Subcutaneous abdominal adipose tissue (tissue), 5 donors: ENCODE results near the gene ZMYND19.

Source experiments
- H3K27ac ChIP-seq: one replicate; pipeline ENCODE4 v1.7.0; 2013; ENCODE audit warnings: low read depth, mild to moderate bottlenecking, inconsistent platforms, low read length, moderate library complexity
- H3K27me3 ChIP-seq, 5 donors: one replicate each; pipeline ENCODE4 v1.7.0; 2013; ENCODE audit warnings: low read length in 5 of 5, inconsistent platforms in 1 of 5; ENCODE audit not compliant: control insufficient read depth in 5 of 5, insufficient read depth in 4 of 5
- H3K36me3 ChIP-seq, 5 donors: one replicate each; pipeline ENCODE4 v1.7.0; 2013; ENCODE audit warnings: low read length in 5 of 5; ENCODE audit not compliant: control insufficient read depth in 5 of 5, insufficient read depth in 5 of 5
- H3K4me1 ChIP-seq, 5 donors: one replicate each; pipeline ENCODE4 v1.7.0; 2013; ENCODE audit warnings: low read length in 5 of 5, mild to moderate bottlenecking in 3 of 5, moderate library complexity in 1 of 5; ENCODE audit not compliant: control insufficient read depth in 5 of 5, insufficient read depth in 5 of 5
- H3K4me3 ChIP-seq, 5 donors: one replicate each; pipeline ENCODE4 v1.7.0; 2013; ENCODE audit warnings: low read length in 5 of 5, low read depth in 1 of 5
- H3K9ac ChIP-seq, 5 donors: one replicate each; pipeline ENCODE4 v1.7.0; 2013; ENCODE audit warnings: low read length in 5 of 5, mild to moderate bottlenecking in 4 of 5, moderate library complexity in 3 of 5
- H3K9me3 ChIP-seq, 5 donors: one replicate each; pipeline ENCODE4 v1.7.0; 2013; ENCODE audit warnings: low read length in 5 of 5; ENCODE audit not compliant: control insufficient read depth in 5 of 5
- donor health status: healthy.
- donor health status: healthy.
- donor health status: healthy.
- donor health status: healthy.
- donor health status: healthy.

Gene ZMYND19

GRCh38 chr9:137614631-137615386 lies 24.5 kb upstream of the ZMYND19 start:
- no peaks in the 10 kb centered on the region for H3K27me3 ChIP-seq
- H3K27ac ChIP-seq, result no peak overlapping the region
- no peaks in the 10 kb centered on the region for H3K9me3 ChIP-seq
- H3K9ac ChIP-seq, result no peak overlapping the region
- peaks cover 7 to 52% (median 39%) of the 10 kb centered on the region in 5 donors for H3K4me1 ChIP-seq
- no peak overlapping the region for H3K4me3 ChIP-seq
- H3K36me3 ChIP-seq, result peaks cover 0 to 35% (median 25%) of the 10 kb centered on the region in 5 donors

DNA sequence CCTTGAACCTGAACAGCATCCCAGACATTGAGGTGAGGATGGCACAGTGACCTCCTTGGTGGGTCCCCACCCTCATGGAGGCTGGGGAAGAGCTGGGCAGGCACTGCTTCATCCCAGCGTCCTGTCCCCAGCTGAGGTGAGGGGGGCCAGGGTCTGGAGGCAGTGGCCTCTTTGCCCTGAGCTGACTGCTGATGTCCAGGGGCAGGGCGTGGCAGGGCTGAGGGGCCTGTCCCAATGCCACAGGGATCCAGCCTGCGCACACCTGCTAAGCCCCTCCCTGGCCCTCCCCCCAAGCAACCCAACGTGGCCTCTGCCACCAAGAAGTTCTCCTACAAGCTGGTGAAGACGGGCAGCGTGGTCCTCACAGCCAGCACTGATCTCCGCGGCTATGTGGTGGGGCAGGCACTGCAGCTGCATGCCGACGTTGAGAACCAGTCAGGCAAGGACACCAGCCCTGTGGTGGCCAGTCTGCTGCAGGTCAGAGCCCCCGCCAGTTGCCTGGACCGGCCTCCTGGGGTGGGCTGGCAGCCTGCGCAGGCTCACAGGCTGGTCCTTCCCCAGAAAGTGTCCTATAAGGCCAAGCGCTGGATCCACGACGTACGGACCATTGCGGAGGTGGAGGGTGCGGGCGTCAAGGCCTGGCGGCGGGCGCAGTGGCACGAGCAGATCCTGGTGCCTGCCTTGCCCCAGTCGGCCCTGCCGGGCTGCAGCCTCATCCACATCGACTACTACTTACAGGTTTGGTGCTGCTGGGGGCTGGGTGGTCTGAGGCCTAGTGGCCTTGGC lies 23.6 kb upstream of the ZMYND19 start:
- Histone ChIP-seq H3K9ac (no peak overlapping the region), H3K4me3 (no peak overlapping the region), H3K9me3 (no peaks in the 10 kb centered on the region), H3K36me3 (peaks cover 0 to 35% (median 25%) of the 10 kb centered on the region in 5 donors), H3K4me1 (peaks cover 7 to 47% (median 35%) of the 10 kb centered on the region in 5 donors), H3K27me3 (no peaks in the 10 kb centered on the region), H3K27ac (no peak overlapping the region)

DNA sequence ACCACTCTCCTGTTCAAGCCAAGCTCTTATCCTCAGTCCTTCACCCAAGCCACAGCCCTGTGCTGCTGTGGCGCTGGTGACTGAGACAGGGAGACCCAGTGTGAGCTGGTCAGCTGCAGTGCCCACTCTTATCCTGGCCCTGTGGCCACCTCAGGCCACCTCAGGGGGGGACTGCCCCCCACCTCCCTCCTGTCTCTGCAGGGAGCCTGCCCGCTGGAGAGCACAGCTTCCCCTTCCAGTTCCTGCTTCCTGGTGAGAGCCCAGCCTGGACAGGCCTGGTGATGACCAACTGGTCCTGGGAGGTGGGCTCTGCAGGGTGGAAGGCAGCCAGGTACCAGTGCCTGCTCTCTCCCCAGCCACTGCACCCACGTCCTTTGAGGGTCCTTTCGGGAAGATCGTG lies 22.9 kb upstream of the ZMYND19 start:
- Histone ChIP-seq H3K27me3 (no peaks in the 10 kb centered on the region), H3K4me1 (peaks cover 7 to 51% (median 39%) of the 10 kb centered on the region in 5 donors), H3K27ac (no peak overlapping the region), H3K9ac (peak overlapping the region in 1 of 5 donors; percentile 23), H3K36me3 (peaks cover 0 to 35% (median 25%) of the 10 kb centered on the region in 5 donors), H3K9me3 (no peaks in the 10 kb centered on the region), H3K4me3 (no peak overlapping the region)

GRCh38 chr9:137612741-137613142 lies 22.4 kb upstream of the ZMYND19 start:
- Histone ChIP-seq H3K4me1 (peaks cover 5 to 49% (median 35%) of the 10 kb centered on the region in 5 donors), H3K4me3 (no peak overlapping the region)

GRCh38 chr9:137611623-137612609 lies 21.6 kb upstream of the ZMYND19 start:
- Histone ChIP-seq H3K4me3 (no peak overlapping the region), H3K27me3 (no peaks in the 10 kb centered on the region), H3K36me3 (peaks cover 0 to 35% (median 25%) of the 10 kb centered on the region in 5 donors), H3K9ac (peak overlapping the region in 2 of 5 donors; percentile 6 to 51), H3K9me3 (no peaks in the 10 kb centered on the region), H3K27ac (no peak overlapping the region), H3K4me1 (peaks cover 2 to 49% (median 38%) of the 10 kb centered on the region in 5 donors)

More at GRCh38 chr9:137612741-137613142, 22.4 kb upstream of the ZMYND19 start:
- Histone ChIP-seq H3K27ac (no peak overlapping the region), H3K27me3 (no peaks in the 10 kb centered on the region), H3K36me3 (peaks cover 0 to 35% (median 25%) of the 10 kb centered on the region in 5 donors), H3K9me3 (no peaks in the 10 kb centered on the region), H3K9ac (peak overlapping the region in 1 of 5 donors; percentile 51)

- no peak overlapping the region for H3K27ac ChIP-seq
- H3K36me3 ChIP-seq, result peaks cover 0 to 28% (median 25%) of the 10 kb centered on the region in 5 donors
- no peaks in the 10 kb centered on the region for H3K27me3 ChIP-seq
- H3K9me3 ChIP-seq, result no peaks in the 10 kb centered on the region
- peaks cover 4 to 54% (median 46%) of the 10 kb centered on the region in 5 donors for H3K4me1 ChIP-seq
- H3K4me3 ChIP-seq, result no peak overlapping the region
- H3K9ac ChIP-seq, result no peak overlapping the region
Measured at GRCh38 chr9:137610944-137611343, 20.6 kb upstream of the ZMYND19 start.

DNA sequence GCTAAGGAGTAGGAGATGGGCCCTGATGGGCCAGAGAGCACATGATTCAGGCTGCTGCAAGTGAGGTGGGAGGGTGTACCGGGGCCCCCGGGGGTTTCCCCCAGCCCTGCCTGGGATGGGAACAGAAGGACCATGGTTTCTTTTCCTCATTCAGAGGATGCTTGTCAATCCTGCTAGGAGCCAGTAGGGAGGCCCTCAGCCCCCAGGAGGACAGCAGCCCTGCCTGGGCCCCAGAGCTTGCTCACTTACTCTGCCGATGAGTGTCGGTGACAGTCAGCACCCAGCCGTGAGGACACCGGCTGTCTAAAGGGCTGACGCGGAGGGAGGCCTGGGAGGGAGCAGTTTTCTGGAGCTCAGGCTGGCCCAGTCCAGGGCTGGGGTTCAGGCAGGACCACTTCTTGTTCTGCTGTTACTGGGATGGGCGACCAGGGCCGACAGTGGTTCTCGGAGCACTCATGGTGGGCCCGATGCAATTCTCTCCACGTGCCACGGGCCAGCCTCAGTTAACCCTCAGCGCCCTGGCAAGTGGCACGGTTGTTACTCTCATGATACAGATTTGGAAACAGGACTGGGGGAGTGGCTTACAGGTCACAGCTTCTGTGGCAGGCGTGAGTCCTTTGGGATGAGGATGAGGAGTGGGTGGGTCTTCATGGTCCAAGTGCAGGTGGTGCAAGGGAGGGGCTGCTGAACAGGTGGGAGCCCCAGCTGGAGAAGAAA lies 17.0 kb upstream of the ZMYND19 start:
- Histone ChIP-seq H3K9ac (peak overlapping the region in 4 of 5 donors; percentile 22 to 80 (median 68)), H3K4me3 (peak overlapping the region in 3 of 5 donors; percentile 40 to 83 (median 75)), H3K4me1 (peaks cover 3 to 61% (median 40%) of the 10 kb centered on the region in 5 donors), H3K27me3 (no peaks in the 10 kb centered on the region), H3K9me3 (no peaks in the 10 kb centered on the region), H3K27ac (no peak overlapping the region), H3K36me3 (no peaks in the 10 kb centered on the region)

- H3K27ac ChIP-seq, result no peak overlapping the region
- H3K36me3 ChIP-seq, result no peaks in the 10 kb centered on the region
- H3K9ac ChIP-seq, result peak overlapping the region in 4 of 5 donors; percentile 76 to 88 (median 80)
- H3K4me3 ChIP-seq, result peak overlapping the region in 4 of 5 donors; percentile 63 to 83 (median 76)
- H3K9me3 ChIP-seq, result no peaks in the 10 kb centered on the region
- H3K27me3 ChIP-seq, result no peaks in the 10 kb centered on the region
- H3K4me1 ChIP-seq, result peaks cover 2 to 55% (median 35%) of the 10 kb centered on the region in 5 donors
Measured at GRCh38 chr9:137606734-137607138, 16.4 kb upstream of the ZMYND19 start.
